Cardiac muscle cell (in vitro differentiated cells and primary cell): Measurements from ENCODE around the gene FRMD1. TPM values are rescaled to one million over a fixed set of nuclear protein-coding genes. Genes with fewer than 3 reads are reported as not detected.

Source experiments
- DNase-seq, 2 donors: peaks; one replicate each; pipeline versions ENCODE4 v3.0.0 to v3.0.0-alpha.2; 2010 to 2017; ENCODE audit warnings: low read depth in 1 of 2, low spot score in 1 of 2
- H3K27ac ChIP-seq: fragments of 200-600 bp; sonication (generic); 2 replicates; pipeline ENCODE4 v1.5.1; 2016
- H3K27me3 ChIP-seq: fragments of 200-600 bp; sonication (generic); 2 replicates; pipeline ENCODE4 v1.6.0; 2016; ENCODE audit warnings: control low read depth
- H3K36me3 ChIP-seq: fragments of 200-600 bp; sonication (generic); 2 replicates; pipeline ENCODE4 v1.5.1; 2016; ENCODE audit warnings: control low read depth
- H3K4me1 ChIP-seq: fragments of 200-600 bp; sonication (generic); 2 replicates; pipeline ENCODE4 v1.8.1; 2017; ENCODE audit warnings: low read depth, mild to moderate bottlenecking, mixed run types
- H3K4me3 ChIP-seq: fragments of 200-600 bp; sonication (generic); 2 replicates; pipeline ENCODE4 v1.5.1; 2016; ENCODE audit warnings: mild to moderate bottlenecking
- H3K9me3 ChIP-seq: fragments of 200-600 bp; sonication (generic); 2 replicates; pipeline ENCODE4 v1.5.1; 2017; ENCODE audit warnings: low read depth, mild to moderate bottlenecking, control low read depth
- CTCF ChIP-seq: IDR thresholded peaks from 2 replicates; pipeline ENCODE4 v1.5.1; 2012; ENCODE audit warnings: low read depth, mild to moderate bottlenecking, low read length
- polyA plus RNA-seq: library from polyadenylated mRNA; unstranded; fragments of >200 nt; fragmentation: Nextera tagmentation; extraction: Ambion mirVana; gene quantifications from 2 replicates; pipeline ENCODE4 v1.2.1, GENCODE V29; 2016
- total RNA-seq: library from RNA; depleted of rRNA; stranded (reverse); fragments of >200 nt; gene quantifications from 2 replicates; pipeline ENCODE4 v1.2.3, GENCODE V29; 2016

The FRMD1 gene
- total and polyA plus RNA-seq, 2 experiments from 2014 or later = 0.09 TPM; not detected in 1

- no peak overlapping the region for H3K27ac ChIP-seq
- no peaks in the 10 kb centered on the region for H3K27me3 ChIP-seq
- no peak for DNase-seq
- no peak for TF ChIP-seq CTCF
- H3K4me3 ChIP-seq = no peak overlapping the region
- H3K4me1 ChIP-seq = no peaks in the 10 kb centered on the region
- no peaks in the 10 kb centered on the region for H3K36me3 ChIP-seq
- H3K9me3 ChIP-seq = no peaks in the 10 kb centered on the region
Measured at GRCh38 chr6:168062346-168063289, 16.4 kb downstream of the FRMD1 start.

- DNase-seq = no peak
- H3K9me3 ChIP-seq = no peaks in the 10 kb centered on the region
- no peaks in the 10 kb centered on the region for H3K4me1 ChIP-seq
- no peak overlapping the region for H3K4me3 ChIP-seq
- H3K36me3 ChIP-seq = no peaks in the 10 kb centered on the region
- H3K27me3 ChIP-seq = no peaks in the 10 kb centered on the region
- no peak overlapping the region for H3K27ac ChIP-seq
- no peak for TF ChIP-seq CTCF
Measured at GRCh38 chr6:168061269-168062210, 17.5 kb downstream of the FRMD1 start.

- no peaks in the 10 kb centered on the region for H3K9me3 ChIP-seq
- H3K36me3 ChIP-seq = no peaks in the 10 kb centered on the region
- no peaks in the 10 kb centered on the region for H3K27me3 ChIP-seq
- H3K4me1 ChIP-seq = no peaks in the 10 kb centered on the region
- no peak overlapping the region for H3K27ac ChIP-seq
- no peak overlapping the region for H3K4me3 ChIP-seq
- DNase-seq = peak; percentile 65 to 91
- peak; percentile 89 for TF ChIP-seq CTCF
Measured at GRCh38 chr6:168060521-168060931, 18.5 kb downstream of the FRMD1 start.

- no peak for TF ChIP-seq CTCF
- H3K4me1 ChIP-seq = peaks cover 7% of the 10 kb centered on the region
- H3K27me3 ChIP-seq = no peaks in the 10 kb centered on the region
- no peaks in the 10 kb centered on the region for H3K36me3 ChIP-seq
- H3K9me3 ChIP-seq = no peaks in the 10 kb centered on the region
- DNase-seq = no peak
- H3K4me3 ChIP-seq = no peak overlapping the region
- H3K27ac ChIP-seq = no peak overlapping the region
Measured at GRCh38 chr6:168058691-168059551, 20.1 kb downstream of the FRMD1 start.

- H3K27me3 ChIP-seq = no peaks in the 10 kb centered on the region
- H3K9me3 ChIP-seq = no peaks in the 10 kb centered on the region
- no peak overlapping the region for H3K27ac ChIP-seq
- peaks cover 7% of the 10 kb centered on the region for H3K4me1 ChIP-seq
- H3K4me3 ChIP-seq = no peak overlapping the region
- no peak for DNase-seq
- no peaks in the 10 kb centered on the region for H3K36me3 ChIP-seq
- no peak for TF ChIP-seq CTCF
Measured at GRCh38 chr6:168057836-168058235, 21.2 kb downstream of the FRMD1 start.
